Activated naive CD4-positive, alpha-beta T cell treated with anti-CD3 and anti-CD28 coated beads, Interleukin-2, amount 50 U/mL, for 16 hours (primary cell): Measurements from ENCODE around the gene KRI1.
"Not testable (repeated sequence)": the region's sequence is repeated elsewhere in the genome, so short reads cannot be mapped to it uniquely, and the experiment has no call there.

Experiments
- DNase-seq: peaks from one replicate; pipeline ENCODE4 v3.0.0-alpha.2; 2020

Gene KRI1

DNA sequence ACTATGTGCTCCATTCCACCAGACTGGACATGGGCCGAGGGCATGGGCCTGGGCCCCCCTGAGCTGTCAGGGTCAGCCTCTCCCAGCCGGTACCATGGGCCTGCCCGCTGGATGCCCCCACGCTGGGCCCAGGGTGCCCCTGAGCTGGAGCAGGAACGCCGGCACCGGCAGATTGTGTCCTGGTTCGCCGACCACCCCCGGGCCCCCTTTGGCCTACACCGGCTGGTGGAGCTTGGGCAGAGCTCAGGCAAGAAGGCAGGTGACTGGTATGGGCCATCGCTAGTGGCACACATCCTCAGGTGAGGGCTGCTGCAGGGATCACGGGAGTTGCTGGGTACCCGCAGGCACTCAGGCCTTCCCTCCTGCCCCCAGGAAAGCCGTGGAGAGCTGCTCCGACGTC, 19.0 kb downstream of the KRI1 start:
- no peak for DNase-seq

DNA sequence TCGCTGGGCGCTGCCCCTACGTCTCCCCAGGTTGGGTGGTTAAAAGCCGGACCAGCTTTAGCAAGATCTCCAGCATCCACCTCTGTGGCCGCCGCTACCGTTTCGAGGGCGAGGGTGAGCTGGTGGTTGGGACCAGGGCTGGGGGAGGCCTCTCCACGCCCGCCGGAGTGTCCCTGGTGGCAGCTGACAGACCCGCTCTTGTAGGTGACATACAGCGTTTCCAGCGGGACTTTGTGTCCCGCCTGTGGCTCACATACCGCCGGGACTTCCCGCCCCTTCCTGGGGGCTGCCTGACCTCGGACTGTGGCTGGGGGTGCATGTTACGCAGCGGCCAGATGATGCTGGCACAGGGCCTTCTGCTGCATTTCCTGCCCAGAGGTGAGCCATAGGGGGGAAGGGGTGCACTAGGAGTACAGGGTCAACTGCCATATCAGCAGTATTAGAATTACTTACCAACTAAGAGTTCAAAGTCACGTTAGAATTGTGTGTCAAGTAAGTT, 21.0 kb downstream of the KRI1 start:
- no peak for DNase-seq

DNA sequence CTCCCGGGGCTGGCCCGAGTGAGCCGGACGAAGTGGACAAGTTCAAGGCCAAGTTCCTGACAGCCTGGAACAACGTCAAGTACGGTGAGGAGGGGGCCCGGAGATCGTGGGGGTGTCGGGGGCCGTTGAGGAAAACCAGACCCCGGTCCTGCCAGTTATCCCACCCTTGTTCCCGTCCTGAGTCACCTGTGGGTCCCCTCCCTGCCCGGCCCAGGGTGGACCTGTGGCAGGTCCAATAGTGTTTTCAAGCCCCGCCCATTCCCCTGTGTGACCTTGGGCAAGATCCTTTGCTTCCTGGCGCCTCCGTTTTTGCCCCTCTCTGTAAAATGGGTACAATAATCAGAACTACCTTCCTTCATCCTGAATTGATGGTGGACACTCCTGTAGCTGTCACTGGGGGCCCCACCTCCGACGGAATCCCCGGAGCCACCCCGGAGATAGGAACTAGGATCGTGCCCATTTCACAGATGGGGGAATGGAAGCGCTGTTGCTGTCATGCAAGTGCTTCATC, 21.5 kb downstream of the KRI1 start:
- peak; percentile 19 for DNase-seq

DNA sequence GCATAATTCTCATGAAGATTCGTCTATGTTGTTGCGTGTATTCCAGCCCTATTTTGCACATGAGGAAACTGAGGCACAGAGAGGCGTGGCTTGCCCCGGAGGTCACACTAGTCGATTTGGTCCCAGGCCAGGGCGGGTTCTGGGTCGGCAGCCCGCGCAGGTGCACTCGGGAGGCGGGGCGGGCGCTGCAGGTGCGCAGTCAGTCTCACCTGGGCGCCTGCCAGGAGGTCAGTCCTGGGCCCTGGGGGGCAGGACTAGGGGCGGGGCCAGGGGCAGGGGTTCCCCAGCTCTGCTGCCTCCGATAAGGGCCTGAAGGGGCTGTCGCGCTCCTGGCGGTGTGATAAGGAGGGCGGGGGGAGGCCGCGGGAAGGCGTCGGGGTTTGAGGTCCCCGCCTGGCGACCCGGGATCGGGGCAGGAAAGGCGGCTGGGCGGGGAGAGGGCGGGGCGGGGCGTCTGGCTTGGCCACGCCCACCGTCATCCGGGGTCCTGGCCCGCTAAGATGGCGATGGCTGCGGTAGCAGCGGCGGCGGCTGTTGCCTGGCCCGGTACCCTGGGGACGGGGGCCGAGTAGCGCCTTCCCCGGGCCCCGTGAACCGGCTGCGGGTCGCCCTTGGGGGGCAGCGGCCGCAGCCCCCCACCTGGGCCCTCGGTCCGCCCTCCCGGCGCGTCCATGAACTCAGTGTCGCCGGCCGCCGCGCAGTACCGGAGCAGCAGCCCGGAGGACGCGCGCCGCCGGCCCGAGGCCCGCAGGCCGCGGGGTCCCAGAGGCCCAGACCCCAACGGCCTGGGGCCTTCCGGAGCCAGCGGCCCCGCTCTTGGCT, 22.2 kb downstream of the KRI1 start, which contains the start of gene ATG4D:
TSS of gene ATG4D (plus strand) at position 485 of the 822 bp plus-strand sequence. CDS start at position 672, 187 bp downstream.
- peak; percentile 80 for DNase-seq

DNA sequence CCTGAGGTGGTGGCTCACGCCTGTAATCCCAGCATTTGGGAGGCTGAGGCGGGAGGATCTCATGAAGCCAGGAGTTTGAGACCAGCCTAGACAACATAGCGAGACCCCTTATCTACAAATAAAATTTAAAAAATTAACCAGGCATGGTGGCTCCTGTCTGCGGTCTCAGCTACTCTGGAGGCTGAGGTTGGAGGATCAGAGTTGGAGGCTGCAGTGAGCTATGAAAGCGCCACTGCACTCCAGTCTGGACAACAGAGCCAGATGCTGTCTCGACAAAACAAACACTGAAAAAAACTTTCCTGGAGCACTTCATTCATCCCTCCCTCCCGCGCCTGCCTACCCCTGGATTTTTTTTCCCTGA, 22.8 kb downstream of the KRI1 start:
- no peak for DNase-seq

DNA sequence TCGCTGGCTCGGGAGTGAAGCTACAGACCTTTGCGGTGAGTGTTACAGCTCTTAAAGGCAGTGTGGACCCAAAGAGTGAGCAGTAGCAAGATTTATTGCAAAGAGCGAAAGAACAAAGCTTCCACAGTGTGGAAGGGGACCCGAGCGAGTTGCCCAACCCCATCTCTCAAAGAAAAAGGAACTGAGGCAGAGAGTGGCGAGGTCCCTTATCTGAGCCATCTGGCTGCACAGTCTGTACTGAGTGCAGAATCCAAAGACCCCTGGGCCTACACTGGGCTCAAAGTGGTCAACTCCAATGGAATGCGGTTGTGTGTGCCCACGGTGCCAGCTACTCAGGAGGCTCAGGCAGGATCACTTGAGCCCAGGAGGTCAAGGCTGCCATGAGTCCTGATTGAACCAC, 26.8 kb downstream of the KRI1 start:
- DNase-seq: not testable (repeated sequence)

DNA sequence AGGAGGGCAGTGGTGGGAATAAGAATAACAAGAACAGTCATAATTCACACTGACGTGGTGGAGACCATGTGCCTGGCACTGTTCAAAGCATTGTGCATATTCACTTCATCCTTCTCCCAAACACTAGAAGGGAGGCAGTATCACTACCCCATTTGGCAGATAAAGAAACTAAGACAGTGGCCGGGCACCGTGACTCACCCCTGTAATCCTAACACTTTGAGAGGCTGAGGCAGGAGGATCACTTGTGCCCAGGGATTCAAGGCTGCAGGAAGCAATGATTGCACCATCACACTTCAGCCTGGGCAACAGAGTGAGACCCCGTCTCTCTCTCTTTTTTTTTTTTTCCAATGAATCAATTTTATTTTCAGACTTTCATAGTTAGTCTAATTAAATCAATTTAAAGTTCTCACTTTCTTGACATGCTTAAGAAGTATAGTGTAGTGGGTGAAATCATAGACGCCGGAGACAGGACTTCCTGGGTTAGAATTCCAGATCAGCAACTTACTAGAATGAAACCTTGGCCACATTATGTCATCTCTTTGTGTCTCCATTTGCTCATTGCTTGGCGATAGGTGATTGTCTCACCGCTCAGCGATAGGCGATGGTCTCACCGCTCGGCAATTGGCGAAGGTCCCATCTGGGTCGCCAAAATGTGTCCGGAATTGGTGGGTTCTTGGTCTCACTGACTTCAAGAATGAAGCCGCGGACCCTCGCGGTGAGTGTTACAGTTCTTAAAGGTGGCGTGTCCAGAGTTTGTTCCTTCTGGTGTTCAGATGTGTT, 27.4 kb downstream of the KRI1 start:
- DNase-seq: no peak

DNA sequence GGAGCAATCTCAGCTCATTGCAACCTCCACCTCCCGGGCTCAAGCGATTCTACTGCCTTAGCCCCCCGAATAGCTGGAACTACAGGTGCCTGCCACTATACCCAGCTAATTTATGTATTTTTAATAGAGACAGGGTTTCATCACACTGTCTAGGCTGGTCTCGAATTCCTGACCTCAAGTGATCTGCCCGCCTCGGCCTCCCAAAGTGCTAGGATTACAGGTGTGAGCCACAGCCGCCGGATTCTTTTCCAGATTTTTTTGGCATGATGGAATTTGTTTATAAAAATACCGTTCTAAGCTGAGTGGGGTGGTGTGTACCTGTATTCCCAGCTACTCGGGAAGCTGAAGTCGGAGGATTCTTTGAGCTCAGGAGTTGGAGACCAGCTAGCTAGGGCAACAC, 28.1 kb downstream of the KRI1 start:
- DNase-seq: no peak

DNA sequence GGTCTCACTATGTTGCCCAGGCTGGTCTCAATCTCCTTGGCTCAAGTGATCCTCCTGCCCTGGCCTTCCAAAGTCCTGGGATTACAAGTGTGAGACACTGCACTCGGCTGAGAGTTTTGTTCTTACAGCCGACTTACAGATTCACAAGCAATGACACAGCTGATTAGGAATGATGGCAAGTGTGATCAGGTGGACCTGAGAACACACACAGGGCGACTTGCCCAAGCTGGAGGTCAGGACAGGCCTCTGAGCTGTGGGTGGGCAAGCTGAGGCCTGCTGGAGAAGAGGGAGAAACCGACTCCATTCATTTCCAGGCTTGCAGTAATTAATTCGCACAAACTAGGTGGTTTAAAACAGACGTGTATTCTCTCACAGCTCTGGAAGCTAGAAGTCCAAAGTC, 30.2 kb downstream of the KRI1 start:
- DNase-seq: no peak

DNA sequence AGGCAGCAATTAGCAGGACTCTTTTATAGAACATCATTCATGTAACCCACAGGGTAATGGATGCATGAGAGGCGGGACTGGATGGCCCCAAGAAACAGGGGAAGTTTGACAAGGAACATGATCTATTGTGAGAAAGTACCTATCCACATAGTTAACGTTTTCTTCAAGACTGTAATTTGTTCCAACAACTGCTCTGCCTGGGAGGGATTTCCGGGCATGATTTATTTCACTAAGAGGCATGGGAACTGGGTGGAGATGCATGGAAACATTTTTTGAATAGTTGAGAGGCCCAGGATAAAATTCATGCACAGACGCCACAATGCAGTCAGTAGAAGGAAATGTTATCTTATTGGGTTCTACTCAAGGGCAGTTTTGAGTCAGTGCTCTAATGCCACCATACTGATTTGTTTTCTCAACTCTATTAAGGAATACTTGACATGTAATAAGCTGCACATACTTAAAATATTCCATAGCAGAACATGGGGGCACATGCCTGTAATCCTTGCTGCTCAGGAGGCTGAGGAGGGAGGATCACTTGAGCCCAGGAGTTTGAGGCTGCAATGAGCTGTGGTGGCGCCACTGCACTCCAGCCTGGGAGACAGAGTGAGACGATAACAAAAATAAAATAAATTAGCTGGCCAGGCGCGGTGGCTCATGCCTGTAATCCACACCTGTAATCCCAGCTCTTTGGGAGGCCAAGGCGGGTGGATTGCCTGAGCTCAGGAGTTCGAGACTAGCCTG, 32.0 kb downstream of the KRI1 start:
- no peak for DNase-seq

DNA sequence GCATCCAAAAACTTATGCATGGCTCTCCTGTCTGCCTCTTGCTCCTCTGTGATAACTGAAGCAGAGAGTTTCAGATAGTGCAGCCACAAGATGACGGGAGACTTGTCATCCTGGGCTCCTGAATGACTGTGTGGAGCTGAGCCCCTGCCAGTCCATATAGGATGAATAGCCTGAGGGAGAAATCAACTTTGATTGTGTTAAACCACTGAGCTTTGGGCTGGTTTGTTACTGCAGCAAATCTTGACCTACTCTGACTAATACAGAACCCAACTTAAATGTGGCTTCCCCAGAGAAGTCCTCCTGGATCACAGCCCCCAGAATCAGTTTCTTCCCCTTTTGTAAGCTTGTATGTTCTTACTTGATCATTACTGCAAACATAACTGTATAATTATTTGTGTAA, 33.4 kb downstream of the KRI1 start:
- DNase-seq: no peak

DNA sequence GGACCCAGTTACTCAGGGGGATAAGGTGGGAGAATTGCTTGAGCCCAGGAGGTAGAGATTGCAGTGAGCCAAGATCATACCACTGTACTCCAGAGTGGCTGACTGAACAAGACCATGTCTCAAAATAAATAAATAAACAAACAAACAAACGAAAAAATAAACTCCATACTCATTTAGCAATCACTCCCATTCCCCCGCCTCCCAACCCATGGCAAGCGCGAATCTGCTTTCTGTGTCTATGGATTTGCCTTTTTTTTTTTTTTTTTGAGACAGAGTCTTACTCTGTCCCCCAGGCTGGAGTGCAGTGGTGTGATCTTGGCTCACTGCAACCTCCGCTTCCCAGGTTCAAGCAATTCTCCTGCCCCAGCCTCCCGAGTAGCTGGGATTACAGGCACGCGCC, 38.9 kb downstream of the KRI1 start:
- DNase-seq: not testable (repeated sequence)

DNA sequence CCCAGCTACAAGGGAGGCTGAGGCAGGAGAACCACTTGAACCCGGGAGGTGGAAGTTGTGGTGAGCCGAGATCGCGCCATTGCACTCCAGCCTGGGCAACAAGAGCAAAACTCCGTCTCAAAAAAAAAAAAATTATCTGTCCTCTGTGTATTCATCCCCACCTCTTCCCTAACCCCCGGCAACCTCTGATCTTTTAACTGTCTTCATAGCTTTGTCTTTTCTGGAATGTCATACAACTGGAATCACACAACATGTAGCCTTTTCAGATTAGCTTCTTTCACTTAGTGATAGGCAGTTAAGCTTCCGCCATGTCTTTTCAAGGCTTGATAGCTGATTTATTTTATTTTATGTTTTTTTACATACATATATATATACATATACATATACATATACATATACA, 40.2 kb downstream of the KRI1 start:
- no peak for DNase-seq

DNA sequence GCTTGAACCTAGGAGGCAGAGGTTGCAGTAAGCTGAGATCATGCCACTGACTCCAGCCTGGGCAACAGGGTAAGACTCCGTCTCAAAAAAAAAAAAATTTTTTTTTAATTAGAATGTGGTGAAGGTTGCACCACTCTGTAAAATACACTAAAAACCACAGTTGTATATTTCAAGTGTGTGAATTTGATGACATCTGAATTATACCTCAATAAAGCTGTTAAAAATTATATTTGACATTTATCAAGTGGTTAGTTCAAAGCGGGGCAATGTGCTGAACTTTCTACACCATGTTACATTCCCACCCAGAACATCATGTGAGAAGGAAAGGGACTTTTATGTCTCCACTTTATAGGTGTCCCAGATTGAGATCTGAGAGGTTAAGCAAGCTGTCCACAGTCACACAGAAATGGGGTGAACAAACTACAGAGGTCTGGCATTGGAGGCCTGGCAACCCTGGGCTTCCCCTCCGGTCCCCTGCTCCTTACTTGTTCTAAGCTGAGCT, 42.6 kb downstream of the KRI1 start:
- DNase-seq: no peak

DNA sequence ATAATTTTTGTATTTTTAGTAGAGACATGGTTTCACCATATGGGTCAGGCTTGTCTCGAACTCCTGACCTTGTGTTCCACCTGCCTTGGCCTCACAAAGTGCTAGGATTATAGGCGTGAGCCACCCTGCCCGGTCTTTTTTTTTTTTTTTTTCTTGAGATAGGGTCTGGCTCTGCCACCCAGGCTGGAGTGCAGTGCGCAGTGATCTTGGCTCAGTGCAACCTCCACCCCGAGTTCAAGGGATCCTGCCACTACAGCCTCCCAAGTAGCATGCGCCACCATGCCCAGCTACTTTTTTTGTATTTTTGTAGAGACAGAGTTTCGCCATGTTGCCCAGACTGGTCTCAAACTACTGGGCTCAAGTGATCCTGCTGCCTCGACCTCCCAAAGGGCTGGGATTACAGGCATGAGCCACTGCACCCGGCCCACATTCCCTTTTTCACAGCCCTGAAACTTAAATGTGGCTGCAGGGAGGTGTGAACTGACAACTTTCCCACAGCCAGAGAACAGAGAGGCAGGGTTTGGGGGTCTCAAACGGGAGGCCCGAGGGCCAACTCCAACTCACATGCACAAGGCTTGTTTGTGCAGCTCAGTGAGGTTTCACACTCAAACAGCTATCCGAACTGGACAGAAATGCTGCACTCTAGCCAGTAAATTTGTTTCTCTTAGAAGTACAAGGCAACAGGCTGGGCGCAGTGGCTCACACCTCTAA, 44.2 kb downstream of the KRI1 start:
- DNase-seq: no peak

DNA sequence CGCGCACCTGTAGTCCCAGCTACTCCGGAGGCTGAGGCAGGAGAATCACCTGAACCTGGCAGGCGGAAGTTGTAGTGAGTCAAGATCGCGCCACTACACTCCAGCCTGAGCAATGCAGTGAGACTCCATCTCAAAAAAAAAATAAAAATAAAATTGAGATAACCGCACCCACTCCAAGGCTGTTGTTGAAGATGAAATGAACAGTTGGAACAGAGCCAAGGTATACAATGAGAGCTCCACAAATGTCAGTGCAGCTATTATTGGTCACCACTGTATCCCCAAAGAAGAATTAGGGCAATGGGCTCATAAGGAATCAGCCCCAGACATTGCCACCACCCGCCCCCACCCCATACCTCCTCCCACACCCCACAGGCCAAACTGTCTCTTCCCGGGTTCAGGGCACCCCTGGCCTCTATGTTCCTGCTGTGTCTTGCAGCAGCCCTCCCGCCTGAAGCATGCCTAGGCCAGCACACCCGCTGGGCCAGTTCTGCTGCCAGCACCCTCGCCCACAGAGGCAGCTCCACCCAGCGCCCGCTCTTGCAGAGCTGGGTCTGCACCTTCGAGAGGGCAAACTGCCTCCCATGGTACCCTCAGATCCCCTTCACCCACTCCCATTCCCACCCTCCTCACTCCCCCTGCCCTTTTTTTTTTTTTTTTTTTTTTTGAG, 45.0 kb downstream of the KRI1 start:
- peak; percentile 12 for DNase-seq

DNA sequence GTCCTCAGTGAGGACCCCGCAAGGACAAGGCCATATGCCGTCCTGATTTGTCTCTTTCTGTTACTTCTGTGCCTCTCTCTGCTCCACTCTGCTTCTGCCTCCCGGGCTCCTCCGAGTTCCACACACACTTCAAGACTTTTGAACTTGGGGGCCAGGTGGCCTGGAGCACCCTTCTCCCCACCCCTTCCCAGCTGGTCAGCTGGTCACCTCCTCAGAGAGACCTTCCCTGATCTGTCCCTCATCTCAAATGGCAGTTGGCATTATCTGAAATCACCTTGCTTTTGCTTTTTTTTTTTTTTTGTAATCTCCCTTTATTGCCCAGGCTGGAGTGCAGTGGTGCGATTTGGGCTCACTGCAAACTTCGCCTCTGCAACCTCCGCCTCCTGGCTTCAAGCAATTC, 46.4 kb downstream of the KRI1 start:
- no peak for DNase-seq

DNA sequence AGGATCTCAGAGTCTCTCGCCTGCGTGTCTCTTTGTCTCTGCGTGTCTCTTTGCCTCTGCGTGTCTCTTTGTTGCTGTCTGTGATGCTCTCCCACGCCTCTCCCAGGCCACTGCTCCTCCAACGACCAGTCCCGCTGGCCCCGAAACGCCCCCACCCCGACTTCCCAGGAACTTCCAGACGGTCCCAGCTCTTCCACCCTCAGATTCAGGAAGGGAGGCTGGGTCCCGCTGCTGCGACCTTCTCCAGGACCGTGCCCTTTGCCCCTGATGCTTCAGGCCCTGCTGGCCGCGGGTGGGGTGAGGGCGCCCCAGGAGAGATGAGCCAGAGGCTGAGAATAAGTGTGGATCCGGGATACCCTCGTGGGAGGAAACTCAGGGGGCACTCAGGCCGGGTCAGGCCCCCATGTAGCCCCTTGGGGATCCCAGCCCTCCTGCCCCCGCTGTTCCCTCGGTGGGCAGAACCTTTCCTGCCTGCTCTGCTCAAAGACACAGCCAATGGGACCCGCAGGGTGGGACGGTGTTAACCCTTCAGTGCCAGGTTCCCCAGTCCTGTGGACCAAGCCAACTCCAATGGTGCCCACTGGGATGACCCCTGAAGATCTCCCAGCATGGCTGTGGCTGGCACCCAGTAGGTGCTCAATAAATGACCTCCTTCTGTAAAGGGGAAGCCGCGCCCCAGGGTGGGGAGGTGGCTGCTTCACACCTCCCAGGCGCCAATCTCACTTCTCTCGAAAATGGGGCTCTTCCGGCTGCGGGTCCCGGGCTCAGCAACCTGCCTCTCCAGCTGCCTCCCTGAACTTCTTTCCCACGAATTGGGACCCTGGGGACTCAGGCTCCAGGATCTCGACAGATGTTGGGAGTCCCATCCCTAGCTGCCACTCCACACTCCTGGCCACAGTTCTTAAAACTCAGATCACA, 47.1 kb downstream of the KRI1 start:
- no peak for DNase-seq

DNA sequence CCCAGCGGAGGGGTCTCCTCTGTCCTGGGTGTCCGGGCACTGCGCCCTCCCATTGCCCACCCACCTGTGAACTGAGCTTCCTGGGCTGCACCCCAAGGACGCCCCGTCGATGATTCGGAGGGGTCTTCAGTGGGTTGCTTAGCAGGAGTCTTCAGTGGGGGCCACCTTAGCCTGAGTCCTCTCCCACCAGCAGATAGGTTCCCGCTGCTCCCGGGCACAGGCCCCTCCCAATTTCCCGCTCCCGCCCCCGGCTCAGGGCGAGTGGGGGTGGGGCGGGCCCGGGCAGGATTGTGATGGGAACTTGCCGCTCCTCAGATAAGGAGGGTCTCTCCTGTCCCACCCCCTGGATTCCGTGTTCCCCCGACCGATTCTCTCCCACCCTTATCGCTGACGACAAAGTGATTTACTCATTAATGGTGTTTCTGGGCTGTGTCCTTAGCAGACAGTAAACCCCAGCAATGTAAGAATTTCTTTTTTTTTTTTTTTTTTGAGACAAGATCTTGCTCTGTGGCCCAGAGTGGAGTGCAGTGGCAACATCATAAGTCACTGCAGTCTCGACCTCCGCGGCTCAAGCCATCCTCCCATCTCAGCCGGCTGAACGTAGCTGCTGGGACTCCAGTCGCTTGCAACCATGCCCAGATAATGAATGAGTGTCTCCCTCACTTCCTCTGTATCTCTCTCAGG, 47.9 kb downstream of the KRI1 start:
- peak; percentile 13 for DNase-seq

DNA sequence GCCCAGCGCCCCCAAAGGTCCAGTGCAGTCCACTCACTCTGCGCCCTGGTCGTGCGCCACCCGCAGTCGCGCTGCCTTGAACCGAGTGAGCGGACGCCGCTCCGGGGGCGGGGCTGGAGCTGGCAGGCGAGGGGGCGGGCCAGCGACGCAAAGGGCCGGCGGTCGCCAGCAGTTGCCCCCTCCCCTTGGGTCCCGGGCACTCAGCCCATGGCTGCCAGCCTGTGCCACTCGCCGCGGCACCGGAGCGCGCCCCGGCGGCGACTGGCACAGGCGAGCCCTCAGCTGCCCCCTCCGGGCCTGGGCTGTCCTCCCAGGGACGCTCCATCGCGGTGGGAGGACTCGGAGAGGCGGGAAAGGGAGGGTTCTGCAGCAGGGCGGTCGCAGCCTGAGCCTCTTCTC, 48.5 kb downstream of the KRI1 start, which contains the start of gene S1PR5:
TSS of gene S1PR5 (minus strand) at position 87 of the 399 bp plus-strand sequence. CDS start 2,436 bp downstream, outside the sequence.
- DNase-seq: peak; percentile 10
